ENCODE results near the gene MPDZ.

- TF ChIP-seq CTCF (conservative IDR thresholded peaks at IDR 0.05; ENCODE audit: low read depth in 2 of 2): no peak
- no peak for TF ChIP-seq REST (IDR thresholded peaks at IDR 0.05; ENCODE audit: unreplicated experiment)
- TF ChIP-seq EZH2phosphoT487 (IDR thresholded peaks at IDR 0.05; ENCODE audit: unreplicated experiment): no peak
Measured at GRCh38 chr9:13268469-13268868, 11.0 kb downstream of the MPDZ start.

All from GM23338 (cell line).